IMR-90 (cell line): ENCODE measurements around the gene TAS1R1. TPM values are rescaled to one million over a fixed set of nuclear protein-coding genes. Genes with fewer than 3 reads are reported as not detected.
A peak's percentile ranks its signal among the peaks of the same experiment; 100 is the strongest.

ENCODE experiments used
- ATAC-seq: fragments of 200-7000 bp; cut with Tn5 transposase; 2 replicates; pipeline ENCODE4 v1.9.1; 2020; ENCODE audit warnings: low read depth, mild to moderate bottlenecking, moderate library complexity
- BruUV-seq: library from RNA; stranded (reverse); fragments of 400-500 nt; replicated peaks from 2 replicates; lab custom pipeline; 2021; lab: Mats Ljungman, UMichigan
- CTCF ChIA-PET: fragments of 300-600 bp; formaldehyde crosslinking; extraction: SDS; loops from one replicate; lab custom pipeline; 2021; ENCODE audit warnings: antibody characterized with exemption; lab: Yijun Ruan, JAX
- POLR2A ChIA-PET: fragments of 300-600 bp; sonication (Branson Sonifier 250); formaldehyde crosslinking; loops from one replicate; lab custom pipeline; 2022; ENCODE audit warnings: antibody characterized with exemption; ENCODE audit not compliant: unreplicated experiment; lab: Charles Lee
- DNase-seq: peaks from one replicate; pipeline ENCODE4 v3.0.0; 2013
- H2AFZ ChIP-seq: replicated peaks from 2 replicates; pipeline ENCODE3; 2013; ENCODE audit warnings: low read length, mild to moderate bottlenecking; ENCODE audit not compliant: poor library complexity
- H2AK5ac ChIP-seq: 2 replicates; pipeline ENCODE4 v1.6.1; 2013; ENCODE audit warnings: low read depth, low read length, inconsistent platforms
- H2AK9ac ChIP-seq: replicated peaks from 2 replicates; pipeline ENCODE3; 2013; ENCODE audit warnings: mild to moderate bottlenecking, low read depth, low read length, moderate library complexity; ENCODE audit not compliant: poor library complexity
- H2BK120ac ChIP-seq: 2 replicates; pipeline ENCODE4 v1.6.1; 2013; ENCODE audit warnings: low read depth, low read length, inconsistent platforms
- H2BK15ac ChIP-seq: 3 replicates; pipeline ENCODE4 v1.6.1; 2013; ENCODE audit warnings: low read depth, low read length, inconsistent platforms
- H2BK20ac ChIP-seq: 2 replicates; pipeline ENCODE4 v1.6.1; 2013; ENCODE audit warnings: low read depth, mild to moderate bottlenecking, inconsistent platforms, low read length, moderate library complexity
- H2BK5ac ChIP-seq: 2 replicates; pipeline ENCODE4 v1.6.1; 2013; ENCODE audit warnings: mild to moderate bottlenecking, low read depth, low read length, inconsistent platforms; ENCODE audit not compliant: poor library complexity, severe bottlenecking
- H3K14ac ChIP-seq: replicated peaks from 2 replicates; pipeline ENCODE4 v1.6.1; 2013; ENCODE audit warnings: low read depth, low read length, inconsistent platforms
- H3K18ac ChIP-seq: 2 replicates; pipeline ENCODE4 v1.6.1; 2013; ENCODE audit warnings: low read depth, low read length, control low read depth
- H3K23ac ChIP-seq: 2 replicates; pipeline ENCODE4 v1.6.1; 2013; ENCODE audit warnings: low read depth, low read length, inconsistent platforms
- H3K27ac ChIP-seq: 2 replicates; pipeline ENCODE4 v1.5.1; 2013; ENCODE audit warnings: mild to moderate bottlenecking, control low read depth, low read length; ENCODE audit not compliant: insufficient read depth
- H3K27me3 ChIP-seq: 2 replicates; pipeline ENCODE4 v1.6.1; 2013; ENCODE audit warnings: low read length; ENCODE audit not compliant: control insufficient read depth, insufficient read depth
- H3K36me3 ChIP-seq: 2 replicates; pipeline ENCODE4 v1.6.1; 2013; ENCODE audit warnings: low read length, mixed read lengths; ENCODE audit not compliant: control insufficient read depth, insufficient read depth
- H3K4ac ChIP-seq: 2 replicates; pipeline ENCODE4 v1.6.1; 2013; ENCODE audit warnings: low read depth, low read length, inconsistent platforms
- H3K4me1 ChIP-seq: 2 replicates; pipeline ENCODE4 v1.6.1; 2013; ENCODE audit warnings: low read length, mixed read lengths; ENCODE audit not compliant: control insufficient read depth, insufficient read depth
- H3K4me2 ChIP-seq: 2 replicates; pipeline ENCODE4 v1.6.1; 2013; ENCODE audit warnings: low read depth, mild to moderate bottlenecking, control low read depth, low read length, moderate library complexity
- H3K4me3 ChIP-seq: 2 replicates; pipeline ENCODE4 v1.5.1; 2013; ENCODE audit warnings: low read depth, mild to moderate bottlenecking, control low read depth, low read length, moderate library complexity; ENCODE audit not compliant: insufficient read depth
- H3K56ac ChIP-seq: 2 replicates; pipeline ENCODE4 v1.6.1; 2013; ENCODE audit warnings: low read length, inconsistent platforms; ENCODE audit not compliant: insufficient read depth; ENCODE audit errors: extremely low read depth
- H3K79me1 ChIP-seq, 2 experiments: 2 replicates each; pipeline ENCODE4 v1.6.1; 2013; ENCODE audit warnings: low read length in 2 of 2, inconsistent platforms in 1 of 2, low read depth in 1 of 2
- H3K9ac ChIP-seq: 2 replicates; pipeline ENCODE4 v1.6.1; 2013; ENCODE audit warnings: low read depth, low read length, control low read depth
- H3K9me1 ChIP-seq: 2 replicates; pipeline ENCODE4 v1.6.1; 2013; ENCODE audit warnings: low read length, inconsistent platforms; ENCODE audit not compliant: insufficient read depth
- H3K9me3 ChIP-seq: 2 replicates; pipeline ENCODE4 v1.6.1; 2013; ENCODE audit warnings: low read length; ENCODE audit not compliant: control insufficient read depth, insufficient read depth
- H4K20me1 ChIP-seq: 2 replicates; pipeline ENCODE4 v1.6.1; 2013; ENCODE audit warnings: low read length, inconsistent platforms; ENCODE audit not compliant: insufficient read depth
- H4K5ac ChIP-seq: 2 replicates; pipeline ENCODE4 v1.6.1; 2013; ENCODE audit warnings: mild to moderate bottlenecking, low read depth, low read length, control low read depth
- H4K8ac ChIP-seq, 2 experiments: 2 replicates each; pipeline ENCODE4 v1.6.1; 2013; ENCODE audit warnings: low read depth in 2 of 2, low read length in 2 of 2, control low read depth in 1 of 2, inconsistent platforms in 1 of 2
- H4K91ac ChIP-seq: 2 replicates; pipeline ENCODE4 v1.6.1; 2013; ENCODE audit warnings: low read depth, low read length, inconsistent platforms; ENCODE audit not compliant: insufficient read depth
- BHLHE40 ChIP-seq: fragments of 150-350 bp; IDR thresholded peaks from 2 replicates; pipeline ENCODE4 v1.6.1; 2016; ENCODE audit warnings: mild to moderate bottlenecking, low read depth, low read length
- CEBPB ChIP-seq: IDR thresholded peaks from 2 replicates; pipeline ENCODE4 v1.6.1; 2012; ENCODE audit warnings: low read depth, low read length, improper control_type of control experiment
- CHD1 ChIP-seq: IDR thresholded peaks from 2 replicates; pipeline ENCODE4 v1.6.1; 2012; ENCODE audit warnings: low read depth, low read length, improper control_type of control experiment
- ELK1 ChIP-seq: fragments of 150-350 bp; IDR thresholded peaks from 2 replicates; pipeline ENCODE4 v1.6.1; 2016; ENCODE audit warnings: low read depth, mild to moderate bottlenecking, low read length, moderate library complexity, borderline replicate concordance
- FOS ChIP-seq: fragments of 150-350 bp; IDR thresholded peaks from 2 replicates; pipeline ENCODE4 v1.6.1; 2016; ENCODE audit warnings: low read depth, low read length
- MAFK ChIP-seq: IDR thresholded peaks from 2 replicates; pipeline ENCODE4 v1.6.1; 2012; ENCODE audit warnings: low read depth, low read length, improper control_type of control experiment
- MAZ ChIP-seq: IDR thresholded peaks from 2 replicates; pipeline ENCODE4 v1.6.1; 2012; ENCODE audit warnings: low read depth, mild to moderate bottlenecking, low read length, improper control_type of control experiment, moderate library complexity, borderline replicate concordance
- MXI1 ChIP-seq: IDR thresholded peaks from 2 replicates; pipeline ENCODE4 v1.6.1; 2012; ENCODE audit warnings: low read depth, mild to moderate bottlenecking, low read length, moderate library complexity, borderline replicate concordance
- NFE2L2 ChIP-seq: fragments of 150-350 bp; IDR thresholded peaks from 2 replicates; pipeline ENCODE4 v1.6.1; 2016; ENCODE audit warnings: low read depth, mild to moderate bottlenecking, low read length
- POLR2A ChIP-seq: IDR thresholded peaks from 2 replicates; pipeline ENCODE4 v1.6.1; 2012; ENCODE audit warnings: mild to moderate bottlenecking, low read depth, low read length
- RAD21 ChIP-seq: IDR thresholded peaks from 2 replicates; pipeline ENCODE4 v1.6.1; 2012; ENCODE audit warnings: low read length, improper control_type of control experiment
- RCOR1 ChIP-seq: IDR thresholded peaks from 2 replicates; pipeline ENCODE4 v1.6.1; 2012; ENCODE audit warnings: mild to moderate bottlenecking, low read length, improper control_type of control experiment; ENCODE audit not compliant: insufficient replicate concordance
- RFX5 ChIP-seq: IDR thresholded peaks from 2 replicates; pipeline ENCODE4 v1.8.0; 2012; ENCODE audit warnings: low read depth, mild to moderate bottlenecking, low read length, moderate library complexity
- SMC3 ChIP-seq: fragments of 150-350 bp; IDR thresholded peaks from 2 replicates; pipeline ENCODE4 v1.6.1; 2016; ENCODE audit warnings: low read depth, mild to moderate bottlenecking, antibody characterized with exemption, low read length, moderate library complexity
- USF2 ChIP-seq: fragments of 150-350 bp; IDR thresholded peaks from 2 replicates; pipeline ENCODE4 v1.6.1; 2017; ENCODE audit warnings: mild to moderate bottlenecking, antibody characterized with exemption, low read length, low read depth
- WGBS, 2 experiments: methylation state at CpG; one replicate each; pipeline versions ENCODE4 v1.1.5 to v1.1.7; 2013; ENCODE audit warnings: missing lambda C conversion rate in 2 of 2; ENCODE audit not compliant: insufficient read length in 1 of 2; ENCODE audit errors: extremely low coverage in 2 of 2; 5-methylcytosine and 5-hydroxymethylcytosine counted together
- dilution Hi-C: fragments of 300-500 bp; cut with HindIII; formaldehyde crosslinking; loops from one replicate; pipeline ENCODE4 v1.14.3; 2018; ENCODE audit warnings: low sequenced_read_pairs; ENCODE audit not compliant: unreplicated experiment
- in situ Hi-C: fragments of 300-500 bp; cut with MboI; formaldehyde crosslinking; loops from 3 replicates; pipeline ENCODE4 v1.14.3; 2019; ENCODE audit warnings: low sequenced_read_pairs, inconsistent platforms, mixed read lengths
- intact Hi-C: fragments of 100-400 bp; cut with micrococcal nuclease; formaldehyde crosslinking; loops from 2 replicates; pipeline ENCODE4 v1.10.0; 2022
- polyA plus RNA-seq, 3 experiments: library from polyadenylated mRNA; depleted of rRNA; stranded (reverse); fragments of >200 nt; gene quantifications; 2 replicates each; pipeline ENCODE4 v1.2.3, GENCODE V29; 2012; ENCODE audit warnings: low replicate concordance in 1 of 3
- total RNA-seq: library from RNA; depleted of rRNA; stranded (reverse); fragments of >200 nt; gene quantifications from 2 replicates; pipeline ENCODE4 v1.2.3, GENCODE V29; 2012
- TF ChIP-seq, protein P1 (sequence below): conservative IDR thresholded peaks from 2 replicates; pipeline ENCODE4 v1.5.1; 2012; ENCODE audit warnings: mild to moderate bottlenecking, low read depth, low read length, improper control_type of control experiment

The TAS1R1 gene
- total and polyA plus RNA-seq, 2 of the 4 experiments (the other 2 are of a cell fraction) = 0.05 TPM; not detected in 1

DNA sequence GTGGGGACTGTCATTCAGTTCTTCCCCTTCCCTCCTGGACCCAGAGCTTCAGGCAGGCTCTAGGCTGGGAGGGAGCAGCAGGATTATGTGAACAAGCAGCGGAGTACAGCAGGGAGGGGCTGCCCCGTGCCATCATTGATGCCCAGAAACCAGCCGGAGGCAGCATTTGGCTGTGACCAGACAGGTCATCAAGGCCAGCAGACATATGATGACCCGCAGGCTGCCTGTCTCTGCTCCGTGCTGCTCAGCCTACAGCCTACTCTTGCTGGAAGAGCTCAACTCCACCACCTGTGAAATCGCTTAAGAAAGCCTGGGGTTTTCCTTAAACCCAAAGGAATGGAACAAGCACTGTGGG lies 42.6 kb downstream of the TAS1R1 start:
- Histone ChIP-seq H2AK5ac (no peak overlapping the region), H2AFZ (peak overlapping the region; percentile 43), H4K8ac (no peak overlapping the region), H2BK5ac (no peak overlapping the region), H4K91ac (no peak overlapping the region), H2BK15ac (no peak overlapping the region), H3K9me1 (peaks cover 10% of the 10 kb centered on the region), H3K36me3 (peaks cover 57% of the 10 kb centered on the region), H3K27me3 (no peaks in the 10 kb centered on the region), H3K4me3 (no peak overlapping the region), H2BK20ac (no peak overlapping the region), H2AK9ac (peak overlapping the region; percentile 30), H3K56ac (no peak overlapping the region), H4K20me1 (peaks cover 88% of the 10 kb centered on the region), H3K4ac (no peak overlapping the region), H3K18ac (no peak overlapping the region), H3K4me2 (no peak overlapping the region), H3K79me1 (peaks cover 13 to 80% of the 10 kb centered on the region in 2 experiments), H3K27ac (no peak overlapping the region), H3K9me3 (no peaks in the 10 kb centered on the region), H4K5ac (no peak overlapping the region), H3K23ac (no peak overlapping the region), H2BK120ac (no peak overlapping the region), H3K4me1 (peaks cover 4% of the 10 kb centered on the region), H3K14ac (no peak overlapping the region), H3K9ac (no peak overlapping the region)
- dilution Hi-C loops (no loop called here), intact Hi-C loops (no loop called here), in situ Hi-C loops (no loop called here)
- POLR2A ChIA-PET = no interaction called here
- no peak for ATAC-seq
- no TSS peak for BruUV-seq
- CTCF ChIA-PET = no interaction called here
- WGBS, 2 experiments = 91% methylated on average over 4 of the region's 6 CpGs; no CpG with 5 or more reads in 1 of the 2 experiments
- TF ChIP-seq USF2 = no peak
- no peak for TF ChIP-seq CEBPB
- no peak for TF ChIP-seq FOS
- no peak for TF ChIP-seq NFE2L2
- no peak for TF ChIP-seq RCOR1
- no peak for TF ChIP-seq RAD21
- TF ChIP-seq, protein P1, sequence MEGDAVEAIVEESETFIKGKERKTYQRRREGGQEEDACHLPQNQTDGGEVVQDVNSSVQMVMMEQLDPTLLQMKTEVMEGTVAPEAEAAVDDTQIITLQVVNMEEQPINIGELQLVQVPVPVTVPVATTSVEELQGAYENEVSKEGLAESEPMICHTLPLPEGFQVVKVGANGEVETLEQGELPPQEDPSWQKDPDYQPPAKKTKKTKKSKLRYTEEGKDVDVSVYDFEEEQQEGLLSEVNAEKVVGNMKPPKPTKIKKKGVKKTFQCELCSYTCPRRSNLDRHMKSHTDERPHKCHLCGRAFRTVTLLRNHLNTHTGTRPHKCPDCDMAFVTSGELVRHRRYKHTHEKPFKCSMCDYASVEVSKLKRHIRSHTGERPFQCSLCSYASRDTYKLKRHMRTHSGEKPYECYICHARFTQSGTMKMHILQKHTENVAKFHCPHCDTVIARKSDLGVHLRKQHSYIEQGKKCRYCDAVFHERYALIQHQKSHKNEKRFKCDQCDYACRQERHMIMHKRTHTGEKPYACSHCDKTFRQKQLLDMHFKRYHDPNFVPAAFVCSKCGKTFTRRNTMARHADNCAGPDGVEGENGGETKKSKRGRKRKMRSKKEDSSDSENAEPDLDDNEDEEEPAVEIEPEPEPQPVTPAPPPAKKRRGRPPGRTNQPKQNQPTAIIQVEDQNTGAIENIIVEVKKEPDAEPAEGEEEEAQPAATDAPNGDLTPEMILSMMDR = no peak
- TF ChIP-seq SMC3 = no peak
- TF ChIP-seq RFX5 = no peak
- TF ChIP-seq CHD1 = no peak
- TF ChIP-seq MAFK = no peak
- TF ChIP-seq ELK1 = no peak
- TF ChIP-seq MXI1 = no peak
- no peak for TF ChIP-seq BHLHE40
- TF ChIP-seq POLR2A = no peak
- no peak for TF ChIP-seq MAZ
- no peak for DNase-seq
